GM12873 (cell line): Measurements from ENCODE around the gene CIAO2A.

Source experiments
- TF ChIP-seq, protein P1 (sequence below): IDR thresholded peaks from 2 replicates; pipeline ENCODE4 v1.5.1; 2012; ENCODE audit warnings: low read depth, mild to moderate bottlenecking, moderate library complexity, low read length, control low read depth; ENCODE audit not compliant: insufficient read depth; ENCODE audit errors: missing control alignments

CIAO2A gene

DNA sequence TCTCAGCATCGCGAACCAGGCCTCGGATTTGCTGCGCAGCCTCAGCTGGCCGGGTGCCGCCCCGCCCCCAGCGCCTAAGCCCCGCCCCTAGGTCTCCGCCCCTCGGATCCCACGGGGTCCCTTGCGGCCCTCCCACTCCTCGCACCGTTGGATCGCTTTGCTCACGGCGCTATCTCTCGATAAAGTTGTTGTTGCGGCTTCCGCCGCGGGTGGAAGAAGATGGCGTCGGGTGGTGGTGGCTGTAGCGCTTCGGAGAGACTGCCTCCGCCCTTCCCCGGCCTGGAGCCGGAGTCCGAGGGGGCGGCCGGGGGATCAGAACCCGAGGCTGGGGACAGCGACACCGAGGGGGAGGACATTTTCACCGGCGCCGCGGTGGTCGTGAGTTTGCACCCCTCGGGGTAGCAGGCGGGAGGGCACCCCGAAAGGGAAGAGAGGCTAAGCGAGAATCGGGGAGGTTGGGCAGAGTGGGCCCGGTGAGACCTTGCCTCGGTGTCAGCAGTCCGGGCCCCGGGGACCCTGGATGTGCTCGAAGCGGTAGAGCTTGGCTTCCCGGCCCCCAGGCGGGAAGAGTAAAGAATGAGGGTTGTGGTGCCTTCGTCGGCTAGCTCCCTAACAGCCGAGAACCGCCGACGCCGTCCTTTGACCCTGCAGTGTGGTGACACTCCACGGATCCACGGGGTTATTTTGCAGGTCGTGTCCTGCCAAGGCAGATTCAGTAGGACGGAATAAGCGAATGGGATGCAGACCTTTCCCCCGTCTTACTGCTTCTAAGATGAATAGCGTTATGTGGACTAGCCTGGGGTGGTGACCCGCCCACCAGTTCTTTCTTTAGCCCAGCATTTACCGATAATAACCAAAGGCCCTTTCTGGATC lies 2.4 kb upstream of the CIAO2A start, which contains the start of gene SNX1:
TSS of gene SNX1 (plus strand) at position 188 of the 873 bp plus-strand sequence. CDS start at position 220, 32 bp downstream.
- TF ChIP-seq, protein P1, sequence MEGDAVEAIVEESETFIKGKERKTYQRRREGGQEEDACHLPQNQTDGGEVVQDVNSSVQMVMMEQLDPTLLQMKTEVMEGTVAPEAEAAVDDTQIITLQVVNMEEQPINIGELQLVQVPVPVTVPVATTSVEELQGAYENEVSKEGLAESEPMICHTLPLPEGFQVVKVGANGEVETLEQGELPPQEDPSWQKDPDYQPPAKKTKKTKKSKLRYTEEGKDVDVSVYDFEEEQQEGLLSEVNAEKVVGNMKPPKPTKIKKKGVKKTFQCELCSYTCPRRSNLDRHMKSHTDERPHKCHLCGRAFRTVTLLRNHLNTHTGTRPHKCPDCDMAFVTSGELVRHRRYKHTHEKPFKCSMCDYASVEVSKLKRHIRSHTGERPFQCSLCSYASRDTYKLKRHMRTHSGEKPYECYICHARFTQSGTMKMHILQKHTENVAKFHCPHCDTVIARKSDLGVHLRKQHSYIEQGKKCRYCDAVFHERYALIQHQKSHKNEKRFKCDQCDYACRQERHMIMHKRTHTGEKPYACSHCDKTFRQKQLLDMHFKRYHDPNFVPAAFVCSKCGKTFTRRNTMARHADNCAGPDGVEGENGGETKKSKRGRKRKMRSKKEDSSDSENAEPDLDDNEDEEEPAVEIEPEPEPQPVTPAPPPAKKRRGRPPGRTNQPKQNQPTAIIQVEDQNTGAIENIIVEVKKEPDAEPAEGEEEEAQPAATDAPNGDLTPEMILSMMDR: no peak

DNA sequence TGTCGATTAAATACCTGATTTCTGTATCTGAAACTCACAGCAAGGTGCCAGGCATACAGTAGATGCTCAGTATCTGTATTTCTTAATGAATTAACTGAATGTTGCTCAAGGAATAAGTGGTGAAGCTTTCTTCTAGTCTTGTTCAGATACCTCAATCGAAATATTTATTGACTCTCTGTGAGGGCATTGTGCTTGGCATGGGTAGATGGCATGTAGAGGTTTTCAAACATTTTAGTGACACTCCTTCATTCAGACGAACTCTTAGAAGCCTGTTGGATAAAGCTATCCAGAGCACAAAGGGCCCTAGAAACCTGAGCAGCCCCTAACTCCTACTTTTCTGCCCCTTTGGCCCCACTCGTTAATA lies 1.8 kb upstream of the CIAO2A start:
- TF ChIP-seq, protein P1: no peak

DNA sequence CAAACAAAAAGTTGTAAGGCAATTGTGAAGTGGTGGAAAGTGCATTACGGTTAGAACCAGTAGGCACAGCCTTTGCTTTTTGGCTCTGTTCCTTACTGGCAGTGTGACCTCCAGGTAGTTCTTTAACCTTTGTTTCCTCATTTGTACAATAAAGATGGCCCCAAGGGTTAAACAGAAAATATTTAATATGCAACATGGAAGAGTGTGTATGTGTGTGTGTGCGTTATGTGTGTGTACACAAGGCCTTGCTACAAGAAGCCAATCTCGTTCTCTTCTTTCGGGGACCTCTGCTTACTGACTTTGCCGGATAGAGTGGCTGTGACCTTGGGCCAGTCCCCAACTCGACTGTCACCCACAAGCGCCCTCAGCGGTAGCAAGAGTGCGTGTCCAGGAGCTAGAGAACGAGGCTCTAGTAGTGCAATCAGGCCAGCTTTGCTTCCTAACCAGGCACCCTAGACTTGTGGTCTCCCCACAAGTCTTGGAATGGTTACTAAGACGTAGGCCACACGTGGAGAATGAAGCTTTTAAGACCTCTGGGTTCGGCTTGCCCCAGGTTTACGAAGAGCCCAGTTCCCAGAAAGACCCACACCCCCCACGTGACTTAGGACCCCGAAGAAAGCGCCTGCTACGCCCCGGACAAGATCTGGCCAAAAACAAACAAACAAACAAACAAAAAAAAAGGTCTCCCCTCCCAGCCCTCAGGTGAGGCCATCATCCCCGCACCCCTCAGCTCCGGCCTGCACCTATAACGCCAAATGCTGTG lies 593 bp downstream of the CIAO2A start:
- TF ChIP-seq, protein P1: peak; percentile 39

DNA sequence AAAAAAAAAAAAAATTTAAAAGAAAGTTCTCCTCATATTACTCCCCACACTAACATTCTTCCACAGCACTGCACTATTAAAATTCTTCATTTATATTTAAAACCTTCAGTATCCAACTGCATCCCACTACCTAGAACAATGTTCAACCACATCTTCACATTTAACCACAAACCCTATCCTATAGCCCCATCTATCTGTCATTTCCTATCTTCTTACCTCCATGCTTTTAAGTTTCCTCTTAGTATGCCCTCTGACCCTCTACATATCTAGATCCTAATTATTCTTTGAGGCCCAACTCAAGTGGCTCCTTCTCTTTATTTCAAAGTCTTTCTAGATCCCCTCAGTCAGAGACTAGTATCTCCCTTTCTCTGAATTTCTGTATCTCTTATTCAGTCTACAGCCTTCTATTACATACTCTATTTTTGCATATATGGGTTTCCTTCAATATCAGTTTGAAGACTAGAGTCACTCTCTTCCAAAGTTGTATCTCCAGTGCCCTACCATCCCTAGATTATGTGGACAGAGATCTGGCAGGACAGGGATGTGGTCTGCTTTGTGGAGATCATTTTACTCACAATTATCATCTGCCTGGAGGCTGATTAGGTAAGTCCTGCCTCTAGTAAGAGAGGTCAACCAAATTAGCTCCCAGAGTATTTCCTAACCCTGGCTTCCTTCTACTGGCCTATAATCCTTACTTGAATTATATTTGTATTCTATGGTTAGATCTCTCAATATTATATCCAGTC lies 1.4 kb downstream of the CIAO2A start:
- TF ChIP-seq, protein P1: peak; percentile 30

DNA sequence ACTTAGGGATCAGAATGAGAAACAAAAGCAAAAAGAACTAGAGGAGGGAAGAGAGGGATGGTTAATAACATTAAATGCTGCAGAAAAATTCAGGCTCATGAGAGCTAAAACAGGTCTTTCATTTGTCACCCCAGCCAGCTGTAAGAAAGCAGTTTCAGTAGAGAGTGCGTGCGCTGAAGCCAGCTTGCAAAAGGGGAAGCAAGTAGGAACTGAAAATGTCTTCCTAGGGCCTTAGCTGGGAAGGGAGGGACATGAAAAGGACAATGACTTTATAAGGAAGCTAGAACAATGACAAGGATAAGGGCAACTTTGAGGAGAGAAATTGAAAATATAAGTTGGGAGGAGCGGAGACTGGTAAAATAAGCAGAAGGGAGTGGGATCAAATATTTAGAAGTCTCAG lies 3.1 kb downstream of the CIAO2A start:
- TF ChIP-seq, protein P1: no peak

DNA sequence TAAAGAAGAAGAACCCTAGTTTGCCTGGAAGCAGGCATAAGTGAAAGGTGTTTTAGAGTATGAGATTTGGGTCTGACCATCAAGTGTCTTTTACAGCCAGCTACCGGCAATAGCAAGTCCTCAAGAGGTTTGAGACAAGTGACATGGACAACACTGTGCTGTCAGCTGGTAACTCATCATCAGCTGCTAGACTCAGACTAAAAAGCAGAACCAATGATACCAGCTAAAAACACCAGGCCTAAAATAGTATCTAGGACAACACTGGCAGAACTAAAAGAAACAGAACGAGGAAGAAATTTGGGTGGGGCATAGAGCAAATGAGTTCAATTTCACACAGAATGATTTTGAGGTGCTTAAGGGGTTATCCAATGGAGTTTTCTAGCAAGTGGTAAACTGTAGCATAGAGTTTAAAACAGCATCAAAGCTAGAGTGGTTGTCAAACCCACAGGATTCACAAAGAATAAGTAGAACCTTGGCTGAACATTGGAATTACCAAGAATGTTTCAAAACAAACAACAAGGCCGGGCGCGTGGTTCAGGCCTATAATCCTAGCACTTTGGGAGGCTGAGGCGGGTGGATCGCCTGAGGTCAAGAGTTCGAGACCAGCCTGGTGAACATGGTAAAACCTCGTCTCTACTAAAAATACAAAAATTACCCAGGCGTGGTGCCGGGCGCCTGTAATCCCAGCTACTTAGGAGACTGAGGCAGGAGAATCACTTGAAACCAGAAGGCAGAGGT lies 3.9 kb downstream of the CIAO2A start:
- TF ChIP-seq, protein P1: no peak

DNA sequence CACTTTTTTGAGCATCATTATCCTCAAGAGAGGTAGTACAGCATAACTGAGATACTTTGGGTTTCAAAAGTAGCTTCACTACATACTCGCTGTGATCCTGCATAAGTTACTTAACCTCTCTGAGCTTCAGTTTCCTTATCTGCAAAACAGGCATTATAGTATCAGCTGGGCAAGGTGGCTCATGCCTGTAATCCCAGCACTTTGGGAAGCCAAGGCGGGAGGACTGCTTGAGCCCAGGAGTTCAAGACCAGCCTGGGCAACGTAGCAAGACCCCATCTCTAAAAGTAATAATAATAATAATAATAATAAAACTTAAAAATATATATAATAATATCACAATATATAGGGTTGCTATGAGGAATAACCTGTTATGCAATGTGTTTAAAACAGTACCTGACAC lies 10.9 kb downstream of the CIAO2A start:
- TF ChIP-seq, protein P1: no peak
